OCI-LY7 (cell line): ENCODE results near the gene FAM200A. TPM values are rescaled to one million over a fixed set of nuclear protein-coding genes. Genes with fewer than 3 reads are reported as not detected.
A peak's percentile ranks its signal among the peaks of the same experiment; 100 is the strongest.

Experiments used
- BruUV-seq: library from RNA; stranded (reverse); fragments of 400-500 nt; replicated peaks from 2 replicates; lab custom pipeline; 2021; lab: Mats Ljungman, UMichigan
- CTCF ChIA-PET: fragments of 300-600 bp; sonication (Branson Sonifier 250); formaldehyde crosslinking; loops from one replicate; lab custom pipeline; 2022; ENCODE audit warnings: antibody characterized with exemption; ENCODE audit not compliant: unreplicated experiment; lab: Charles Lee
- POLR2A ChIA-PET: fragments of 300-600 bp; sonication (Branson Sonifier 250); formaldehyde crosslinking; loops from one replicate; lab custom pipeline; 2022; ENCODE audit warnings: antibody characterized with exemption; lab: Charles Lee
- DNase-seq: peaks from one replicate; pipeline ENCODE4 v3.0.0-alpha.2; 2015; ENCODE audit warnings: low spot score
- H2AFZ ChIP-seq: fragments of 200-600 bp; sonication (generic), shearing (Covaris generic); 2 replicates; pipeline ENCODE4 v1.6.1; 2014; ENCODE audit warnings: mild to moderate bottlenecking, antibody characterized with exemption, low read length, moderate library complexity
- H3K27ac ChIP-seq: fragments of 200-600 bp; sonication (generic); 2 replicates; pipeline ENCODE4 v1.5.1; 2014; ENCODE audit warnings: mixed run types, low read depth, mild to moderate bottlenecking, moderate library complexity, low read length, inconsistent platforms; ENCODE audit not compliant: poor library complexity, severe bottlenecking
- H3K36me3 ChIP-seq: fragments of 200-600 bp; sonication (generic); 2 replicates; pipeline ENCODE4 v1.6.1; 2014; ENCODE audit warnings: mild to moderate bottlenecking, antibody characterized with exemption, low read length, moderate library complexity, mixed read lengths; ENCODE audit not compliant: insufficient read depth
- H3K4me1 ChIP-seq: fragments of 200-600 bp; sonication (generic); 2 replicates; pipeline ENCODE4 v1.5.1; 2014; ENCODE audit warnings: mild to moderate bottlenecking, low read length; ENCODE audit not compliant: insufficient read depth, poor library complexity, severe bottlenecking
- H3K4me2 ChIP-seq: fragments of 200-600 bp; sonication (generic); 2 replicates; pipeline ENCODE4 v1.6.1; 2014; ENCODE audit warnings: mild to moderate bottlenecking, low read length
- H3K4me3 ChIP-seq: fragments of 200-600 bp; sonication (generic); 2 replicates; pipeline ENCODE4 v1.5.1; 2014; ENCODE audit warnings: mild to moderate bottlenecking, low read depth, low read length; ENCODE audit not compliant: poor library complexity, severe bottlenecking
- H3K79me2 ChIP-seq: fragments of 200-600 bp; sonication (generic); 2 replicates; pipeline ENCODE4 v1.6.1; 2016; ENCODE audit warnings: low read depth, mild to moderate bottlenecking, low read length, moderate library complexity, mixed read lengths; ENCODE audit not compliant: insufficient read depth
- H3K9me2 ChIP-seq: fragments of 200-600 bp; sonication (generic); 2 replicates; pipeline ENCODE4 v1.6.1; 2016; ENCODE audit warnings: mild to moderate bottlenecking, low read length, mixed read lengths; ENCODE audit not compliant: insufficient read depth
- H3K9me3 ChIP-seq: fragments of 200-600 bp; sonication (generic); 2 replicates; pipeline ENCODE4 v1.6.1; 2014; ENCODE audit warnings: mild to moderate bottlenecking, mixed run types, low read length, mixed read lengths
- H4K20me1 ChIP-seq: fragments of 200-600 bp; sonication (generic); 2 replicates; pipeline ENCODE4 v1.6.1; 2014; ENCODE audit warnings: mild to moderate bottlenecking, antibody characterized with exemption, low read length, moderate library complexity, mixed read lengths; ENCODE audit not compliant: insufficient read depth
- EZH2phosphoT487 ChIP-seq: fragments of 200-600 bp; sonication (generic); IDR thresholded peaks from 2 replicates; pipeline ENCODE4 v1.6.1; 2018; ENCODE audit warnings: low read depth, borderline replicate concordance, mild to moderate bottlenecking, mixed run types, antibody characterized with exemption, low read length, moderate library complexity, mixed read lengths
- intact Hi-C: fragments of 100-400 bp; cut with micrococcal nuclease; formaldehyde crosslinking; loops from one replicate; pipeline ENCODE4 v1.10.0; 2022; ENCODE audit not compliant: unreplicated experiment
- total RNA-seq, 2 experiments: library from RNA; depleted of rRNA in 1 of 2; stranded (reverse); fragments of >200 nt in 1 of 2; shearing (Covaris generic) in 1 of 2; gene quantifications; 2 replicates each; pipeline ENCODE4 v1.2.3, GENCODE V29; 2014 to 2022
- TF ChIP-seq, protein P1 (sequence below): fragments of 200-600 bp; sonication (generic); conservative IDR thresholded peaks from 2 replicates; pipeline ENCODE4 v1.5.1; 2014; ENCODE audit warnings: mild to moderate bottlenecking, antibody characterized with exemption, low read length, moderate library complexity, mixed read lengths

Gene FAM200A
- total RNA-seq, 2 experiments from 2014 or later, result 5.5 to 7.3 TPM

DNA sequence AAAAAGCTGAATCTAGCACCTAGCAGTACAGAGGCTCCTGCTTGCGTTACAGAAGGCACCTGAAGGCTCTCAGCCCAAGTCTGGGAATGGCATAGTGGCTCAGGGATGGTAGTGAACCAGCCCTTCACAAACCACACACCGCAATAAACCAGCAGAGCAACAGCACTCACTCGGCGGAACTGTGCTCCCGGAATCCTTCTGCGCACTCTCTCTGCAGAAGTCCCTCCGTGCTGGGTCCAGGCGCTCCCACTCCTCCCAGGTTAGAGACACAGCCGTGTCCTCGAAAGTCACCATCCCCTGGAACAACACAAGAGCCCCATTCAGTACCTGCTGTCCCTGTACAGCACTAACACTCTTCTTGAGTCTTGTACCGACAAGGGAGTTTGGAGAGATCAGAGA, 53.4 kb downstream of the FAM200A start:
- BruUV-seq, result no TSS peak
- Histone ChIP-seq H3K9me3 (peaks cover 6% of the 10 kb centered on the region; the same call in 1 of the 2 replicates), H3K4me2 (peak overlapping the region; percentile 100), H2AFZ (no peak overlapping the region), H3K36me3 (peaks cover 54% of the 10 kb centered on the region), H3K27ac (no peak overlapping the region), H4K20me1 (peaks cover 15% of the 10 kb centered on the region), H3K9me2 (no peaks in the 10 kb centered on the region), H3K4me3 (peak overlapping the region; percentile 90), H3K79me2 (peaks cover 52% of the 10 kb centered on the region), H3K4me1 (peaks cover 14% of the 10 kb centered on the region)
- CTCF ChIA-PET, result no interaction called here
- TF ChIP-seq EZH2phosphoT487, result no peak
- TF ChIP-seq, protein P1, sequence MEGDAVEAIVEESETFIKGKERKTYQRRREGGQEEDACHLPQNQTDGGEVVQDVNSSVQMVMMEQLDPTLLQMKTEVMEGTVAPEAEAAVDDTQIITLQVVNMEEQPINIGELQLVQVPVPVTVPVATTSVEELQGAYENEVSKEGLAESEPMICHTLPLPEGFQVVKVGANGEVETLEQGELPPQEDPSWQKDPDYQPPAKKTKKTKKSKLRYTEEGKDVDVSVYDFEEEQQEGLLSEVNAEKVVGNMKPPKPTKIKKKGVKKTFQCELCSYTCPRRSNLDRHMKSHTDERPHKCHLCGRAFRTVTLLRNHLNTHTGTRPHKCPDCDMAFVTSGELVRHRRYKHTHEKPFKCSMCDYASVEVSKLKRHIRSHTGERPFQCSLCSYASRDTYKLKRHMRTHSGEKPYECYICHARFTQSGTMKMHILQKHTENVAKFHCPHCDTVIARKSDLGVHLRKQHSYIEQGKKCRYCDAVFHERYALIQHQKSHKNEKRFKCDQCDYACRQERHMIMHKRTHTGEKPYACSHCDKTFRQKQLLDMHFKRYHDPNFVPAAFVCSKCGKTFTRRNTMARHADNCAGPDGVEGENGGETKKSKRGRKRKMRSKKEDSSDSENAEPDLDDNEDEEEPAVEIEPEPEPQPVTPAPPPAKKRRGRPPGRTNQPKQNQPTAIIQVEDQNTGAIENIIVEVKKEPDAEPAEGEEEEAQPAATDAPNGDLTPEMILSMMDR, result no peak
- no peak for DNase-seq
- intact Hi-C loops, result loop anchor here (5.0 kb wide), 1 partner anchor 121 kb away; no protein-coding TSS in a partner anchor
- POLR2A ChIA-PET, result interaction anchor here (1.2 kb wide), 1 partner anchor 24 kb away, joined by 4 read pairs; no protein-coding TSS in a partner anchor

DNA sequence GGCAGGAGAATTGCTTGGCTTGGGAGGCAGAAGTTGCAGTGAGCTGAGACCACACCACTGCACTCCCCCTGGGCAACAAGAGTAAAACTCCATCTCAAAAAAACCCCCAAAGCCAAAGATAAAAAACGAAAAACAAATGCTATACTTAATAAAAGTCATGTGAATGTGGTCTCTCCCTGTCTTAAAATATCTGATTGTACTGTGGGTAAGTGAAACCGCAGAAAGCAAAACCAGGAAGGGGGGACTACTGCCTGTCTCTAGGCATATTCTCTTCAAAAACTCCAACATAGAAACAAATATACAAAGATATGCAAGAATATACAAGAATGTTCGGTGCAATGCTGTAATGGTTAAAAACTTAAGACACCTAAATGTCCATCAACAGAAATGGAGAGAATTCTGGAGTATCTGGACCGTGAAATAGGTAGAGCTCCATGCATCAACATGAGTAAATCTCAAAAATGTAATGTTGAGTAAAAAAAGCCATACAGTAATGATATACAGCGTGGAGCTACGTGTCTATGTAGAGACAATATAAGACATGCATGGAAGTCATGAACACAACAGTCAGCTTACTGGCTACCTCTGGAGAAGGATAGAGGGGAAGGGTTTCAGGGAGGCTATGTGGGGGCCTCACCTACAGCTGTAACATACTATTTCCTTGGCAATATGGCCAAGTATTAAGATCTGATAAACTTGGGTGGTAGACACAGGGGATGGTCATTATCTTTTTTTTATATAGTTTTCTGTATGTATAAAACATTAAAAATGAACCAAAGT, 54.0 kb downstream of the FAM200A start:
- ChIA-PET POLR2A (interaction anchor here (0.5 to 1.3 kb wide), 6 partner anchors 24 to 801 kb away, joined by 3 to 5 read pairs (median 4); partner anchors contain the start of genes BUD31 and ZNF655), CTCF (no interaction called here)
- no peak for TF ChIP-seq EZH2phosphoT487
- TF ChIP-seq, protein P1, result no peak
- peaks cover 52% of the 10 kb centered on the region for H3K79me2 ChIP-seq
- H3K4me3 ChIP-seq, result peak overlapping the region; percentile 90
- H3K27ac ChIP-seq, result no peak overlapping the region
- intact Hi-C loops, result loop anchor here (5.0 kb wide), 1 partner anchor 121 kb away; no protein-coding TSS in a partner anchor
- H3K36me3 ChIP-seq, result peaks cover 60% of the 10 kb centered on the region
- DNase-seq, result no peak
- no TSS peak for BruUV-seq
- peaks cover 14% of the 10 kb centered on the region for H3K4me1 ChIP-seq
- H3K9me2 ChIP-seq, result no peaks in the 10 kb centered on the region
- H3K9me3 ChIP-seq, result peaks cover 6% of the 10 kb centered on the region; the same call in 1 of the 2 replicates
- peaks cover 15% of the 10 kb centered on the region for H4K20me1 ChIP-seq
- no peak overlapping the region for H2AFZ ChIP-seq
- peak overlapping the region; percentile 100 for H3K4me2 ChIP-seq

Other genes starting within 250 kb of the FAM200A start
- gene ARPC1A, start 226.2 kb downstream of the FAM200A start, total RNA-seq (2014; rRNA removed; shearing (Covaris generic)), result 51.0 and 71.8 TPM in 2 replicates
- 101 and 108 TPM in 2 replicates for gene ARPC1A, start 226.2 kb downstream of the FAM200A start, total RNA-seq (2022)
- gene ARPC1B, start 177.4 kb downstream of the FAM200A start, total RNA-seq (2014; rRNA removed; shearing (Covaris generic)), result 174 and 191 TPM in 2 replicates
- gene ARPC1B, start 177.4 kb downstream of the FAM200A start, total RNA-seq (2022), result 168 and 169 TPM in 2 replicates
- 33.7 and 50.0 TPM in 2 replicates for gene PDAP1, start 143.5 kb downstream of the FAM200A start, total RNA-seq (2014; rRNA removed; shearing (Covaris generic))
- 132 and 135 TPM in 2 replicates for gene PDAP1, start 143.5 kb downstream of the FAM200A start, total RNA-seq (2022)
- gene BUD31, start 143.1 kb downstream of the FAM200A start, total RNA-seq (2014; rRNA removed; shearing (Covaris generic)), result 104 and 118 TPM in 2 replicates
- 100 and 114 TPM in 2 replicates for gene BUD31, start 143.1 kb downstream of the FAM200A start, total RNA-seq (2022)
- gene PTCD1, start 113.3 kb downstream of the FAM200A start, total RNA-seq (2014; rRNA removed; shearing (Covaris generic)), result 11.0 and 11.1 TPM in 2 replicates
- gene PTCD1, start 113.3 kb downstream of the FAM200A start, total RNA-seq (2022), result 7.6 and 11.3 TPM in 2 replicates
- gene CPSF4, start 113.2 kb downstream of the FAM200A start, total RNA-seq (2014; rRNA removed; shearing (Covaris generic)), result 75.3 and 84.4 TPM in 2 replicates
- gene CPSF4, start 113.2 kb downstream of the FAM200A start, total RNA-seq (2022), result 88.6 and 91.9 TPM in 2 replicates
- 756 and 900 TPM in 2 replicates for gene ATP5MF, start 85.9 kb downstream of the FAM200A start, total RNA-seq (2014; rRNA removed; shearing (Covaris generic))
- 387 and 463 TPM in 2 replicates for gene ATP5MF, start 85.9 kb downstream of the FAM200A start, total RNA-seq (2022)
- gene ZNF789, start 79.2 kb downstream of the FAM200A start, total RNA-seq (2014; rRNA removed; shearing (Covaris generic)), result 23.2 and 32.2 TPM in 2 replicates
- gene ZNF789, start 79.2 kb downstream of the FAM200A start, total RNA-seq (2022), result 57.4 and 59.6 TPM in 2 replicates
- gene ZNF394, start 51.8 kb downstream of the FAM200A start, total RNA-seq (2014; rRNA removed; shearing (Covaris generic)), result 23.5 and 26.8 TPM in 2 replicates
- 35.3 and 35.4 TPM in 2 replicates for gene ZNF394, start 51.8 kb downstream of the FAM200A start, total RNA-seq (2022)
- gene ZKSCAN5, start 47.5 kb downstream of the FAM200A start, total RNA-seq (2014; rRNA removed; shearing (Covaris generic)), result 11.4 and 12.2 TPM in 2 replicates
- 13.7 and 14.5 TPM in 2 replicates for gene ZKSCAN5, start 47.5 kb downstream of the FAM200A start, total RNA-seq (2022)
- 64.1 and 100 TPM in 2 replicates for gene ZNF655, start 6.5 kb upstream of the FAM200A start, total RNA-seq (2014; rRNA removed; shearing (Covaris generic))
- 79.7 and 84.7 TPM in 2 replicates for gene ZNF655, start 6.5 kb upstream of the FAM200A start, total RNA-seq (2022)
- 1.4 and 2.4 TPM in 2 replicates for gene TMEM225B, start 46.2 kb upstream of the FAM200A start, total RNA-seq (2014; rRNA removed; shearing (Covaris generic))
- gene TMEM225B, start 46.2 kb upstream of the FAM200A start, total RNA-seq (2022), result 2.4 and 3.9 TPM in 2 replicates
- 12.0 and 19.8 TPM in 2 replicates for gene ZSCAN25, start 64.8 kb upstream of the FAM200A start, total RNA-seq (2014; rRNA removed; shearing (Covaris generic))
- 14.3 and 17.1 TPM in 2 replicates for gene ZSCAN25, start 64.8 kb upstream of the FAM200A start, total RNA-seq (2022)
- gene CYP3A5, start 127.9 kb upstream of the FAM200A start, total RNA-seq (2014; rRNA removed; shearing (Covaris generic)), result not detected in 2 replicates
- gene CYP3A5, start 127.9 kb upstream of the FAM200A start, total RNA-seq (2022), result not detected in 2 replicates
- gene CYP3A7, start 183.1 kb upstream of the FAM200A start, total RNA-seq (2014; rRNA removed; shearing (Covaris generic)), result not detected in 2 replicates
- gene CYP3A7, start 183.1 kb upstream of the FAM200A start, total RNA-seq (2022), result not detected in 2 replicates
- gene CYP3A4, start 232.1 kb upstream of the FAM200A start, total RNA-seq (2014; rRNA removed; shearing (Covaris generic)), result not detected in 2 replicates
- gene CYP3A4, start 232.1 kb upstream of the FAM200A start, total RNA-seq (2022), result not detected in 2 replicates